ENCODE measurements around the gene ZDHHC11B. TPM values are rescaled to one million over a fixed set of nuclear protein-coding genes. Genes with fewer than 3 reads are reported as not detected.
"Not testable (repeated sequence)": the region's sequence is repeated elsewhere in the genome, so short reads cannot be mapped to it uniquely, and the experiment has no call there.

The ZDHHC11B gene
- total RNA-seq, 2 donors from 2014 or later: 15.4 to 32.5 TPM

GRCh38 chr5:787857-788233 is 3.3 kb upstream of the ZDHHC11B start:
- ATAC-seq: not testable (repeated sequence)

DNA sequence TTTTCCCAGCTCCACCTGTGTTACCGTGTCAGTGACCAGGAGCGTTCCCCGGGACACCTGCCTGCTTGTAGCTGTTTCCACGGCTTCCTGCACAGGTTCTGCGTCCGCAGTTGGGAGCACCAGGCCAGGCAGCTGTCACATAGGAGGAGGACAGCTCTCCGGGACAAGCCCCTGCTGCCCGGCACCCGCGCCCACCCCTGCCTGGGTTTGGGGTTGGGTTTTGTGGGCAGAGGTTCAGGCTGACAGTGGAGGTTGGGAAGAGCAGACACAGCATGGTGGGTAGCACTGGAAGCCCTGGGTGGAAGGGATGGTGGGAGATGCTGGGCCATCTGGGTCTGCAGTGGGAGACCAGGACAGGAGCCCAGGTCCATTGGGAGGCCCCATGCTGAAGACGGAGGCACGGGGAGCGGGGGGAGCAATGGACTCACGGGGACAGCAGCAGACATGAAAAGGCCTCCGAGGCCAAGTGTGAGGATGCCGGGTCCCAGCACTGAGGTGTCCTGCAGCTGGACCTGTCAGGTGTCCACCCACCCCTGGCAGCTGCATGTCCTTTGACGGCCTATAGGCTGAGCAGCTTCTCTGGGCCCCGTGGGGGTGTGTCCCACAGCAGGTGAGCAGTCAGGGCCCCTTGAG is 2.8 kb upstream of the ZDHHC11B start:
- ATAC-seq; intact Hi-C loops (cut with DNase I); DNase-seq: not testable (repeated sequence)

More at GRCh38 chr5:787857-788233, 3.3 kb upstream of the ZDHHC11B start:
- DNase-seq; intact Hi-C loops (cut with DNase I): not testable (repeated sequence)

DNA sequence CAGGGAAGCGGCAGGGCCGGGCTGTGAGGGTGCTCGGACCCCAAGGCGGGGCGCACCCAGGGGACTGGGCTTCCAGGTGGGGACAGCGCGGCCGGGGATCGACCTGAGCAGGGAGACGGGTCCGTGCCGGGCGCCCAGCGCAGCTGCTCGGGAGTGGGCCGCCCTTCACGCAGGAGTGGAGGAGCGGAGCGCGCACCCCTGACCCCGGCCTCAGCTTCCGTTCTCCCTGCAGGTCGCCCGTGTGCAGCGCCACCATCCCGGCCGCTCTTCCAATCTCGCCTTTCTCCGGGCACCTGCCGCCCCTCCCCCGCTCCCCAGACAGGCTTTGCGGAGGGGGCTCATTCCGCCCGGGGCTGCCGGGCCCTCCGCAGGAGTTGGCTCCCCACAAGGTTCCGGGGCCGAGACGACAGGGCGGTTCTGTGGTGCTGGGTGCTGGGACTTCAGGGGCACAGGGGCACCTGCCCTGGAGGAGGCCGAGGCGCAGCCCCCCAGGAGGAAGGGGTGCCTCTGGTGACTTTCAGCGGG is 714 bp upstream of the ZDHHC11B start:
- DNase-seq (peak; percentile 36), ATAC-seq (peak; percentile 0 to 8)
- intact Hi-C loops (cut with DNase I): not testable (repeated sequence)

DNA sequence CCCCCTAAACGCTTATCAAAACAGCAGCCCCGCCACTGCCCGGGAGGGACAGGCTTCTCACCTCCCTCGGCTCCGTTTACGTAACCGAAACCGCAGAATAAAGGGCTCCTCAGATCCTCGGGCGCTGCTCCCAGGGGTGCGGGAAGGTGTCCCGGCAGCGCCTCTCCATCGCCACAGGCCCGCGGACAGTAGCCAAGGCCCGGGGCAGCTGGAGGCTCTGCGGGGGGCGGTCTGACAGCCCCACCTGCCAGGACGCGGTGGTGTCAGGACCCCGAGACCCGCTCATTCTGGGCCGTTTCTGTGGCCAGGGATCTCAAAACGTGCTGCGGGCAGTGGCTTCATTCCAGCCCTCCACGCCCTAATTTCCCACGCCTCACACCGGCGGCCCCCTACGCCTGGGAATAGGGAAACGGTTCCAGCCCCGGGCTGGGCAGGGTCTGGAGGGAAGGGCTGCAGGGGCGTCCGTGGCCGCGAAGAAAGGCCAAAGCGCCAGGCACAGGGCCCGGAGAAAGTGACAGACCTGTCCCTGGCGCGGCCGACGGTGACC is 575 bp downstream of the ZDHHC11B start:
- peak; percentile 54 for DNase-seq
- intact Hi-C loops (cut with DNase I): not testable (repeated sequence)
- peak; percentile 8 to 12 for ATAC-seq

DNA sequence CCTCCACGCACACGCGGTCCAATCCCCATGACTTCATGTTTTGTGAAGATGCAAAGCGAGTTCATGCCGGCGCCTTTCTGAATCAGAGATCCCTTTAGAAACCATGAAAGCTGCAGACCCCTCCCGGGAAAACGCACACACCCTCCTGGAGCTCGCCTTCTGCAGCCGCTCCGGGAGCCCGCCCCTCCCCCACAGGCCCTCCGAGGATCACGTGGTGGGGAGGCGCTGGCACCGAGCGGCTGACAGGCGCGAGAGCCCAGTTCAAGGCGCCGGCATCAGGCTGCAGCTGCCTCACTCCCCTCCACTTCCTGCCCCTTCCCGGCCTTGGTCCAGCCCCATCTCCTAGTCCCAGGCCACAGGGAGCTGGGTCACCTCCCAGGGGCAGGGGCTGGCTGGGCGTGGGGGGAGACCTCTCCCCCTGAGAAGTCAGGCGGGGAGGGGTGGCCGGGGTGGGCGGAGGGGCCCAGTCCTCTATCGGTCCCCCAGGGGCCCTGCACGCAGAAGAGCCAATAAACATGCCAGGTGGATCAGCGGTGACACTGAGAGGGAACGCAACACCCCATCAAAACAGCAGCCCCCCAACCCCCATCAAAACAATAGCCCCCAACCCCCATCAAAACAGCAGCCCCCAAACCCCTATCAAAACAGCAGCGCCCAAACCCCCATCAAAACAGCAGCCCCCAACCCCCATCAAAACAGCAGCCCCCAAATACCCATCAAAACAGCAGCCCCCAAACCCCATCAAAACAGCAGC is 1.3 kb downstream of the ZDHHC11B start:
- ATAC-seq (peak; percentile 76 to 78), DNase-seq (peak; percentile 82)
- intact Hi-C loops (cut with DNase I): not testable (repeated sequence)

- intact Hi-C loops (cut with DNase I); DNase-seq: not testable (repeated sequence)
- ATAC-seq: peak; percentile 31 to 62
These were observed 2.2 kb downstream of the ZDHHC11B start for GRCh38 chr5:782356-782755.

- intact Hi-C loops (cut with DNase I); ATAC-seq; DNase-seq: not testable (repeated sequence)
These were observed 4.0 kb downstream of the ZDHHC11B start for GRCh38 chr5:780571-780970.

- intact Hi-C loops (cut with DNase I): loop anchor here in 1 of 2 donors (5.0 kb wide), 1 partner anchor 77 kb away; no protein-coding TSS in a partner anchor
- ATAC-seq, DNase-seq: not testable (repeated sequence)
These were observed 5.6 kb downstream of the ZDHHC11B start for GRCh38 chr5:778967-779366.

GRCh38 chr5:778421-778820 is 6.1 kb downstream of the ZDHHC11B start:
- not testable (repeated sequence) for ATAC-seq, DNase-seq
- intact Hi-C loops (cut with DNase I): loop anchor here in 1 of 2 donors (5.0 kb wide), 1 partner anchor 76 kb away; no protein-coding TSS in a partner anchor

- intact Hi-C loops (cut with DNase I): loop anchor here in 1 of 2 donors (2.0 to 5.0 kb wide), 2 partner anchors 75 to 95 kb away; no protein-coding TSS in a partner anchor
- ATAC-seq (no peak), DNase-seq (peak; percentile 48)
These were observed 6.8 kb downstream of the ZDHHC11B start for GRCh38 chr5:777756-778161.

- intact Hi-C loops (cut with DNase I): loop anchor here in 1 of 2 donors (2.0 to 5.0 kb wide), 2 partner anchors 75 to 94 kb away; no protein-coding TSS in a partner anchor
- no peak for DNase-seq
- ATAC-seq: peak in 1 of 2 donors; percentile 5
These were observed 7.4 kb downstream of the ZDHHC11B start for GRCh38 chr5:776862-777711.

DNA sequence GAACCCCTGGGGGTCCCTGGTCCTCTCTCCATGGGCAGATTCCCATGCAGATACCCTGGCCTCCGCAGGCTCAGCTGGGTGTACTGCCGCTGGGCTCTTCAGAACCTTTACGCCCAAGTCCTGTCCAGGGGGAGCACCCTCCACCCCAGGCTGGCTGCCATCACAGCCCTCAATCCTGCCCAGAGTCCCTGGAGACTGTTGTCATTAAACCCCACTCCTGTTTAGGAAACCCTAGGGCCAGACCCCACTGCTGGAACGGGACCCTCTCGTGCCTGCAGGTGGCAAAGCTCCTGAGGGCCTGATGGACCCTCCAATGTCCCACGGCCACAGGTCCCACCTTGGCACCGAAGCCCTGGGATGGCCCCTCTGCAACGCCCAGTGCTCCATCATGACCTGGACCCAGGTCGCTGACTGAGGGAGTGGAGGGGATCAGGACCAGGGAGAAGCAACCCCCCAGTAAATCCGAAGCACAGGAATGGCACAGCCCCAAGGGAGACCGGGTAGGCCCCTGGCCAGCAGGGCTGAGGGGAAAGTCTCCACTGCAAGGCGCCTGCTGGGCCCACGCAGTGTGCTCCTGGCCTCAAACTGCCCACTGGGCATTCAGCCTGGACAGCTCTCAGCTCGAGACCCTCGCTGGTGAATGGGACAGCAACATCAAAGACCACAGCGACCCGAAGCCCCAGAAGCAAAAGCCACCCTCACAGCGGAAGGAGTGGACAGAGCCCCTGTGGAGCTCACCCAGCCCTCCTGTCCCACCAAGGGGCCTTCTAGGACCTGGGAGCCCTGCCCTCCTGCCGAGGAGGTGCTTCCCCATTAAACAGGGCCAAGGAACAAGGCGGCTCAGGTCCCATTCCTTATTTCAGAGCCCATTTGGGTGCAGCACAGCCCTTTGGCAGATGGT is 8.3 kb downstream of the ZDHHC11B start:
- DNase-seq (no peak), ATAC-seq (no peak)
- intact Hi-C loops (cut with DNase I): loop anchor here in 1 of 2 donors (2.0 to 5.0 kb wide), 2 partner anchors 74 to 93 kb away; no protein-coding TSS in a partner anchor

- intact Hi-C loops (cut with DNase I): loop anchor here in 1 of 2 donors (5.0 kb wide), 1 partner anchor 73 kb away; no protein-coding TSS in a partner anchor
- not testable (repeated sequence) for ATAC-seq, DNase-seq
These were observed 9.0 kb downstream of the ZDHHC11B start for GRCh38 chr5:775595-775960.

DNA sequence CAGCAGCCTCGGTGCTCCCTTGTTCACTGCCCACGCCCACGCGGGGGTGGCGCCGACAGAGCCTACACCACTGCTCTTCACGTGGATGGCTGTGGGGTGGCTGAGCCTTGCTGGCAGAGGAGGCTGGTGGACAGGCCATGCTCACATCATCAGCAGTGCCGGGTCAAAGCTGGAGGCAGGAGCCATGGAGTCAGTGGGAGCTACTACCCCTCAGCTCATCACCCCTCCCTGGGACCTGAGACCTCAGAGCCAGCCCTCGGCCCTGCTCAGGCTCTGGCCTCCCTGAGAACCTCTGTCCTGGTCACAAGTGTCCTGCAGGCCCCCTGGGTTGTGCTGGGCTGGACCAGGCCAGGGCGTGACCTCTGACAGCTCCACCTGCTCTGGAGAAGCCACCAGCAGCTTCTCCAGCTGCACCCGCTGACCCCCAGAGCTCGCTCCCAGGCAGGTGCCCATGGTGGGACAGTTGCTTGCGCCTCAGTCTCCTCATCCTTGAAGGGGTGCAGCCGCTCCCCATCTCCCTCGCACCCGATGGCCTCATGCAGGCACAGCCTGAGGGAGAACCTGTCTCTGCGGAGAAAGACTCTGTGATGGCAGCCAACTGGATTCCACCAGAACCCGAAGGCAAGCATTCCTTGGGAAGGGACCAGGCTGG is 9.5 kb downstream of the ZDHHC11B start:
- not testable (repeated sequence) for DNase-seq
- peak in 1 of 2 donors; percentile 4 for ATAC-seq
- intact Hi-C loops (cut with DNase I): loop anchor here in 1 of 2 donors (5.0 kb wide), 1 partner anchor 73 kb away; no protein-coding TSS in a partner anchor

- ATAC-seq; intact Hi-C loops (cut with DNase I); DNase-seq: not testable (repeated sequence)
These were observed 10.2 kb downstream of the ZDHHC11B start for GRCh38 chr5:774304-774703.

GRCh38 chr5:773517-774264 is 10.8 kb downstream of the ZDHHC11B start:
- no peak for DNase-seq
- intact Hi-C loops (cut with DNase I): no loop called here

More at GRCh38 chr5:773517-774264, 10.8 kb downstream of the ZDHHC11B start:
- ATAC-seq: no peak

Measured in left cardiac atrium (tissue), 4 donors.